ENCODE data around the gene RBBP6. TPM values are rescaled to one million over a fixed set of nuclear protein-coding genes. Genes with fewer than 3 reads are reported as not detected.

RBBP6 gene
- total RNA-seq, 1 donor from 2014 or later = 63.8 TPM

Other genes starting within 250 kb of the RBBP6 start
- gene TNRC6A, start 190.1 kb downstream of the RBBP6 start, total RNA-seq = 47.3 and 50.3 TPM in 2 replicates